Fibroblast of villous mesenchyme (primary cell): ENCODE results near the gene FMN1. TPM values are rescaled to one million over a fixed set of nuclear protein-coding genes. Genes with fewer than 3 reads are reported as not detected.

Experiments
- DNase-seq: peaks from one replicate; pipeline ENCODE4 v3.0.0-alpha.2; 2010; ENCODE audit warnings: low read depth
- H3K4me3 ChIP-seq: 2 replicates; pipeline ENCODE4 v1.5.1; 2011; ENCODE audit warnings: low read depth, mild to moderate bottlenecking, low read length
- total RNA-seq: library from RNA; depleted of rRNA; stranded (reverse); fragments of >200 nt; gene quantifications from 2 replicates; pipeline ENCODE4 v1.2.3, GENCODE V29; 2012
- TF ChIP-seq, protein P1 (sequence below): IDR thresholded peaks from 2 replicates; pipeline ENCODE4 v1.5.1; 2012; ENCODE audit warnings: low read depth, mild to moderate bottlenecking, low read length; ENCODE audit not compliant: insufficient read depth

FMN1 gene
- total RNA-seq, 1 donor, result 8.6 TPM

DNA sequence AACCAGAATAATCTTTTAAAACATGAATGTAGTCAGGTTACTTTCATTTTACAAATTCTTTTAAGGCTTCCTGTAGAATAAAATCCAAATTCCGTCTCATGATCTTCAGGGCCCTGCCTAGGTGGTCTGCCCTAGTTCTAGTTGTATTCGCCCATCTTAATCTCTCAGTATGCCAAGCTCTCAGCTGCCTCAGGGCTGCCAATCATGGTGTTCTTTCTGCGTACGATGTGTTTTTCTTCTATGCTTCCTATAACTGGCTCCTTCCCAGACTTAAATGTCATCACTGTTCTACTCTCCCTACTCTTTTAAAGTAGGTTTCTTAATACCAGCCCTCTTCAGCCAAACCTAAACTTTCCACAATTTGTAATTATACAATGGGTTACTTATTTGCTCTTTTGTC is 369.3 kb downstream of the FMN1 start:
- TF ChIP-seq, protein P1, sequence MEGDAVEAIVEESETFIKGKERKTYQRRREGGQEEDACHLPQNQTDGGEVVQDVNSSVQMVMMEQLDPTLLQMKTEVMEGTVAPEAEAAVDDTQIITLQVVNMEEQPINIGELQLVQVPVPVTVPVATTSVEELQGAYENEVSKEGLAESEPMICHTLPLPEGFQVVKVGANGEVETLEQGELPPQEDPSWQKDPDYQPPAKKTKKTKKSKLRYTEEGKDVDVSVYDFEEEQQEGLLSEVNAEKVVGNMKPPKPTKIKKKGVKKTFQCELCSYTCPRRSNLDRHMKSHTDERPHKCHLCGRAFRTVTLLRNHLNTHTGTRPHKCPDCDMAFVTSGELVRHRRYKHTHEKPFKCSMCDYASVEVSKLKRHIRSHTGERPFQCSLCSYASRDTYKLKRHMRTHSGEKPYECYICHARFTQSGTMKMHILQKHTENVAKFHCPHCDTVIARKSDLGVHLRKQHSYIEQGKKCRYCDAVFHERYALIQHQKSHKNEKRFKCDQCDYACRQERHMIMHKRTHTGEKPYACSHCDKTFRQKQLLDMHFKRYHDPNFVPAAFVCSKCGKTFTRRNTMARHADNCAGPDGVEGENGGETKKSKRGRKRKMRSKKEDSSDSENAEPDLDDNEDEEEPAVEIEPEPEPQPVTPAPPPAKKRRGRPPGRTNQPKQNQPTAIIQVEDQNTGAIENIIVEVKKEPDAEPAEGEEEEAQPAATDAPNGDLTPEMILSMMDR, result no peak
- no peak for DNase-seq
- no peak overlapping the region for H3K4me3 ChIP-seq

DNA sequence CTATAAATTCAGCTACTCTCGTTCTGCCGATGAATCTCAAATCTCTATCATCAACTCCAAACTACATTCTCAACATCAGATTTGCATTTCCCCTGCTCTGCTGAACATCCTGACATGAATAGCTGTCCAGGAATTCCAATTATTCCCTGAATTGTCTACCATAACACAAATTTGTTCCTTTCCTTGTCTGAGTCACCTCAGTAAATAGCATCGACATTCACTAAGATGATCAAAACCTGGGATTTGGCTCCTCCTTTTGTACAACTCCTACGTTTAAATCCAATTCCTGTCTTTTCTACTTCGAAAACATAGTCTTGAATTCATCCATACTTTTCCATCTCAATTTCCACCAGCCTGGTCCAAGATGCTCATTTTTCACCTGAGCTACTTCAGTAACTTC is 369.7 kb downstream of the FMN1 start:
- no peak overlapping the region for H3K4me3 ChIP-seq
- TF ChIP-seq, protein P1, result no peak
- DNase-seq, result peak; percentile 55

DNA sequence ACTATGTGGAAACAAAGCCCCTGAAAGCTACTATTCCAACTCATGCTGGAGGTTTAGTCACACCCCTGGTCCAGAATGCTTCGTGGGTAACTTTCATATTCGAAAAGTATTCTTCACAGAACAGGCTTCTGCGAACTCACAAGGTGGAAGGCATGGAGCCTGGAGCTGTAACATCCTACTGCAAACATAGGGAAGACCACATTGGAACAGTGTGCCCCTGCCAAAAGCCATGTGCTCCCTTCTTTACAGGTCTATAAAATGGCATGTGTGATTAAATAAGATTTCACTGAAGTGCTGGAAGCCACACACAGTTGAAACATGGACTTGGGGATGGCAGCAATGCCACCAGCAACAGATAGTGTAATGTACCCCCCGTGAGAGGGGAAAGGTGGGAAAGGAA is 370.8 kb downstream of the FMN1 start:
- H3K4me3 ChIP-seq, result no peak overlapping the region
- TF ChIP-seq, protein P1, result no peak
- no peak for DNase-seq

DNA sequence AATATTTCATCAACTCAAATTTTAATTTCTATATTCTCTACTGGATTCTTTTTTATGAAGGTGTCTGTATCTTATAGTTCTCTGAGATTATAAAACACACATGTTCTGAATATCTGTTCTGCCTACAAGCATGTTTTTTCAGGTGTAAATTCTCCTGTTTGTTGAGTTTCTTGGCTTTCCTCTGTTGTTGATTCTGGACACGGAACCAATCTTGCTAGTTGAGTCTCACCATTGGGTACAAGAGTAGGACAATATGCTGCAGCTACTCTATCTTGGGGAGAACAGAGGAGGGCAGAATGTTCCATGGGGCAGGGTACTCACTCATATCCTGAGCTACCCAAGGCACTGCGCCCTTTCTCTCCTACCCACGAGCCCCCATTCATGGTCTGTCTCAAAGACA is 371.8 kb downstream of the FMN1 start:
- TF ChIP-seq, protein P1, result no peak
- H3K4me3 ChIP-seq, result no peak overlapping the region
- DNase-seq, result no peak

DNA sequence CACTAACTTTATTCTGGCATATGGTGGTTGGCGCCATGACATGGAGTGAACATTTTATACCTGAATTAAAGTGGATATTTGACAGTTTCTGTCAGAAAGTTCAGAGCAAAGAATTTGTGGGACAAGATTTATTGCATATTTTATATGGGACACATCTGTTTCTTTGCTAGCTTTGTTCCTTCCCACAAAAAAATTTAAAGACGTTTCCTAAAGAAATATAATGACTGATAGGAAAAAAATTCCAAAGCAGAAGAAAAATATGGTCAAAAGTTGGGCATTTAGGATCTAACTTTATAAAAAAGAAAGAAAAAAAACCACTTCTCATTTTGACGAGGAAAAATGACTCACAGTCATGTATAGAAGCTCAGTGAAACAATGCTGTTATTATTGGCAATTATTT is 375.1 kb downstream of the FMN1 start:
- TF ChIP-seq, protein P1, result no peak
- DNase-seq, result no peak
- peak overlapping the region; percentile 24 for H3K4me3 ChIP-seq

DNA sequence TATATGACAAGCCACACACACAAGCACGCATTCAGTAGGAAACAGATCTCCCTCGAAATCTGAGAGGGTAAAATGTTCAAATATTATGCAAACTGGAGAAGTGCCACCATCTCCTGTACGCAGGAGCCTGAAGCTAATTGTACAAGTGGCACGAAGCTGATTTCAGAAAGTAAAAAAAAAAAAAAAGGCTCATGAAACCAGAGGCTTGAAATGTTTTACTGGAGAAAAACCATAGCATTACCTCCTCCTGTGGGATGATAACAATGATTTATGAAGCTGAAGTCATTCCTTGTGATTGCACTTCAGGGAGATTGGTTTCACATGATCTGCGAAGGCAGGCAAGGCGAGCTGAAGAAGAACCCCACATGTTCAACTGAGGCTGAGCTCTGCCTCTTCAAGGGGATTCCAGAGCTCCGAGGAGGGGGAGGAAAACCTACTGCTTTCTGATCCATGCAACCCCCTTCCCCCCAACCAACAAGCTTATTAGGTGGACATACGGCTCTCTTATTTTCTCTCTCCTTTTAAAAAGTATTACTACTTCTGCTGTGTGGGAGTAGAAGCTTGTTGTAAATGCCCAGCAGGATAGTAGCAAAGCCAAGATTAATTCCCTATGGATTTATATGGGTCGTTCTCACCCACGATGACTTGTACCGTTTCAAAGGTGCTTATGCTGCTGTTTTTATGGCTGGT is 375.6 kb downstream of the FMN1 start:
- TF ChIP-seq, protein P1, result no peak
- peak overlapping the region; percentile 24 for H3K4me3 ChIP-seq
- DNase-seq, result peak; percentile 96

DNA sequence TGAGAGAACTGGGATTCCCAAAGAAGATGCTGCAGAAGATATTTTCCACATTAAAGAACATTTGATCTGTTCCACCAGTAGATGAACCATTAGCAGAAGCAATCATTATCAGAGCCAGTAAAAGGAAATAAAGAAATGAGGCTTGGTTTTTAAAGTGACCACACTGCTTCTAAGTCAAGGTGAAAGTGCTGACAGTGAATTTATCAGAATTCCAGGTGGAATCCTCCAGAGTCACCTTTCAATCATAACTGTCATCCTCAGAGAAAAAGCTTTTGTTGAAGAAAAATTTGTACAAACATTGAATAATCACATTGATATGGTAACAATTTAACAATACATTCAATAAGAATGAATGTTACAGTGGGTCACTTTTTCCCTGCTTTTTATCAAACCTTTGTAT is 376.9 kb downstream of the FMN1 start:
- DNase-seq, result no peak
- TF ChIP-seq, protein P1, result no peak
- no peak overlapping the region for H3K4me3 ChIP-seq
